ENCODE measurements around the gene NUPR1. TPM values are rescaled to one million over a fixed set of nuclear protein-coding genes. Genes with fewer than 3 reads are reported as not detected.
"Not testable (repeated sequence)": the region's sequence is repeated elsewhere in the genome, so short reads cannot be mapped to it uniquely, and the experiment has no call there.

NUPR1 gene
- total and polyA plus RNA-seq, 8 donors = 4.2 to 251 (median 74.9) TPM

DNA sequence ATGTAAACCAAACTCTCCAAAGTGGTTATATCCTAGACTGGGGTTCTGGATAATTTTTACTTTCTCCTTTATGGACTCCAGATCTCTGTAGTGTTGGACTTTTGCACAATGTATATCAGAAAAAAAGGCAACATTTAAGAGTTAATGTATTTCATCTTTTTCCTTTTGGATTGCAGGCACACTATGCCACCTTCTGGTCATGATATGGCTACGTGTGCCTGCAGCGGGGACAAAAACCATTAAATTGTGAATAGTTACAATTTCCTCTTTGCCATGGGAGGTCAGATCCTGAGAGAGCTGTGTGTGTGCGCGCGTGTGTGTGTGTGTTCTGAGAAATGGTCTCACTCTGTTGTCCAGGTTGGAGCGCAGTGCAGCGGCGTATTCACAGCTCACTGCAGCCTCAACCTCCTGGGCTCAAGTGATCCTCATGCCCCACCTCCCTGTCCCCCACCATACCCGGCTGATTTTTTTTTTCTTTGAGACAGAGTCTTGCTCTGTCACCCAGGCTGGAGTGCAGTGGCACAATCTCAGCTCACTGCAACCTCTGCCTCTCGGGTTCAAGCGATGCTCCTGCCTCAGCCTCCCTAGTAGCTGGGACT lies 10.6 kb upstream of the NUPR1 start:
- no peaks in the 10 kb centered on the region for H3K36me3 ChIP-seq
- WGBS, 5 donors = 27 to 44% (median 35%) methylated on average over 11 of the region's 11 CpGs
- H3K4me3 ChIP-seq = no peak overlapping the region
- peaks cover 0 to 7% (median 0%) of the 10 kb centered on the region in 3 donors for H3K27me3 ChIP-seq
- TF ChIP-seq CTCF (IDR thresholded peaks at IDR 0.05) = peak in 5 of 7 experiments; percentile 15 to 70 (median 42)
- peak in 1 of 3 donors; percentile 40 for TF ChIP-seq POLR2AphosphoS5 (IDR thresholded peaks at IDR 0.05)
- no peak for TF ChIP-seq EP300 (IDR thresholded peaks at IDR 0.05)
- TF ChIP-seq POLR2A (IDR thresholded peaks at IDR 0.05) = no peak
- no peak overlapping the region for H3K27ac ChIP-seq
- peaks cover 4 to 20% (median 8%) of the 10 kb centered on the region in 4 donors for H3K4me1 ChIP-seq
- intact Hi-C loops (cut with DNase I; ENCODE audit: low total_unique reads) = no loop called here
- H3K9me3 ChIP-seq = no peaks in the 10 kb centered on the region
- peak in 1 of 2 donors; percentile 65 for DNase-seq

- no peak overlapping the region for H3K4me3 ChIP-seq
- H3K27me3 ChIP-seq = peaks cover 0 to 7% (median 0%) of the 10 kb centered on the region in 3 donors
- intact Hi-C loops (cut with DNase I; ENCODE audit: low total_unique reads) = no loop called here
- WGBS, 5 donors = 71 to 81% (median 77%) methylated on average over 11 to 14 of the region's 14 CpGs
- DNase-seq = no peak
- no peaks in the 10 kb centered on the region for H3K36me3 ChIP-seq
- H3K4me1 ChIP-seq = peaks cover 2 to 18% (median 6%) of the 10 kb centered on the region in 4 donors
- no peaks in the 10 kb centered on the region for H3K9me3 ChIP-seq
- no peak overlapping the region for H3K27ac ChIP-seq
- TF ChIP-seq EP300 (IDR thresholded peaks at IDR 0.05) (no peak), POLR2AphosphoS5 (IDR thresholded peaks at IDR 0.05) (no peak), CTCF (IDR thresholded peaks at IDR 0.05) (no peak), POLR2A (IDR thresholded peaks at IDR 0.05) (no peak)
Observed at GRCh38 chr16:28548306-28548802, 9.6 kb upstream of the NUPR1 start.

DNA sequence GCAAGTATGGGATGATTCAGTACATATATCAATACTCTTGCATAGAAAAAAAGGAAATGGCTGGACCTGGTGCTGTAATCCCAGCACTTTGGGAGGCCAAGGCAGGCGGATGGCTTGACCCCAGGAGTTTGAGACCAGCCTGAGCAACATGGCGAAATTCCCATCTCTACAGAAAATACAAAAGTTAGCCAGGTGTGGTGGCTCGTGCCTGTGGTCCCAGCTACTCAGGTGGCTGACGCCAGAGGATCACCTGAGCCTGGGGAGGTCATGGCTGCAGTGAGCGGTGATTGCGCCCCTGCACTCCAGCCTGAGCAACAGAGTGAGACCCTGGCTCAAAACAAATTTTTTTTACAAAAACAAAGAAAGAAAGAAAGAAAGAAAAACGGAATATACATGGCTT lies 7.9 kb upstream of the NUPR1 start:
- Histone ChIP-seq H3K9me3 (no peaks in the 10 kb centered on the region), H3K4me3 (no peak overlapping the region), H3K36me3 (no peaks in the 10 kb centered on the region), H3K27ac (no peak overlapping the region), H3K4me1 (peaks cover 0 to 22% (median 9%) of the 10 kb centered on the region in 4 donors), H3K27me3 (peaks cover 0 to 7% (median 0%) of the 10 kb centered on the region in 3 donors)
- DNase-seq = no peak
- 73 to 85% (median 78%) methylated on average over 6 to 7 of the region's 7 CpGs for WGBS, 5 donors
- intact Hi-C loops (cut with DNase I; ENCODE audit: low total_unique reads) = no loop called here
- no peak for TF ChIP-seq EP300 (IDR thresholded peaks at IDR 0.05)
- TF ChIP-seq CTCF (IDR thresholded peaks at IDR 0.05) = no peak
- no peak for TF ChIP-seq POLR2A (IDR thresholded peaks at IDR 0.05)
- TF ChIP-seq POLR2AphosphoS5 (IDR thresholded peaks at IDR 0.05) = no peak

GRCh38 chr16:28545964-28546363 lies 7.2 kb upstream of the NUPR1 start:
- H3K9me3 ChIP-seq; intact Hi-C loops (cut with DNase I; ENCODE audit: low total_unique reads); H3K4me3 ChIP-seq; H3K27me3 ChIP-seq; H3K36me3 ChIP-seq; H3K27ac ChIP-seq; DNase-seq: not testable (repeated sequence)
- 55 to 76% (median 68%) methylated on average over 6 to 7 of the region's 7 CpGs for WGBS, 5 donors
- H3K4me1 ChIP-seq = peaks cover 0 to 22% (median 9%) of the 10 kb centered on the region in 4 donors

- WGBS, 5 donors = 80 to 84% (median 81%) methylated on average over 3 of the region's 3 CpGs
Observed at GRCh38 chr16:28544998-28545397, 6.2 kb upstream of the NUPR1 start.

More at GRCh38 chr16:28544998-28545397, 6.2 kb upstream of the NUPR1 start:
- intact Hi-C loops (cut with DNase I; ENCODE audit: low total_unique reads) = no loop called here
- no peak for TF ChIP-seq CTCF (IDR thresholded peaks at IDR 0.05)
- no peak for TF ChIP-seq POLR2AphosphoS5 (IDR thresholded peaks at IDR 0.05)
- TF ChIP-seq POLR2A (IDR thresholded peaks at IDR 0.05) = no peak
- no peak for TF ChIP-seq EP300 (IDR thresholded peaks at IDR 0.05)
- Histone ChIP-seq H3K27me3 (peaks cover 0 to 7% (median 0%) of the 10 kb centered on the region in 3 donors), H3K4me1 (peaks cover 0 to 29% (median 12%) of the 10 kb centered on the region in 4 donors), H3K36me3 (no peaks in the 10 kb centered on the region), H3K27ac (no peak overlapping the region), H3K4me3 (no peak overlapping the region), H3K9me3 (no peaks in the 10 kb centered on the region)
- DNase-seq = no peak

Measured in stomach (tissue), 9 donors.